Neural progenitor cell (in vitro differentiated cells): ENCODE data around the gene MYOG. TPM values are rescaled to one million over a fixed set of nuclear protein-coding genes. Genes with fewer than 3 reads are reported as not detected.

Experiments used
- DNase-seq: peaks from one replicate; pipeline ENCODE4 v3.0.0-alpha.2; 2016; ENCODE audit warnings: low spot score
- H2AFZ ChIP-seq: fragments of 200-600 bp; sonication (generic); replicated peaks from 2 replicates; pipeline ENCODE4 v1.6.1; 2016; ENCODE audit warnings: antibody characterized with exemption
- H3F3A ChIP-seq: fragments of 200-600 bp; sonication (generic); 2 replicates; pipeline ENCODE4 v1.6.1; 2016; ENCODE audit warnings: antibody characterized with exemption, low read depth
- H3K27ac ChIP-seq: fragments of 200-600 bp; sonication (generic); 2 replicates; pipeline ENCODE4 v1.5.1; 2016; ENCODE audit warnings: mild to moderate bottlenecking
- H3K27me3 ChIP-seq: fragments of 200-600 bp; sonication (generic); 2 replicates; pipeline ENCODE4 v1.6.1; 2016; ENCODE audit warnings: mild to moderate bottlenecking, moderate library complexity
- H3K36me3 ChIP-seq: fragments of 200-600 bp; sonication (generic); 2 replicates; pipeline ENCODE4 v1.5.1; 2016
- H3K4me1 ChIP-seq: fragments of 200-600 bp; sonication (generic); 2 replicates; pipeline ENCODE4 v1.6.1; 2016; ENCODE audit warnings: mixed run types
- H3K4me2 ChIP-seq: fragments of 200-600 bp; sonication (generic); 2 replicates; pipeline ENCODE4 v1.6.1; 2016
- H3K4me3 ChIP-seq: fragments of 200-600 bp; sonication (generic); 2 replicates; pipeline ENCODE4 v1.5.1; 2016
- H3K79me2 ChIP-seq: fragments of 200-600 bp; sonication (generic); 2 replicates; pipeline ENCODE4 v1.6.1; 2016; ENCODE audit warnings: low read depth
- H3K9ac ChIP-seq: fragments of 200-600 bp; sonication (generic); 2 replicates; pipeline ENCODE4 v1.6.1; 2016
- H3K9me3 ChIP-seq: fragments of 200-600 bp; sonication (generic); 2 replicates; pipeline ENCODE4 v1.5.1; 2016; ENCODE audit warnings: low read depth
- H4K20me1 ChIP-seq: fragments of 200-600 bp; sonication (generic); 2 replicates; pipeline ENCODE4 v1.6.1; 2016; ENCODE audit warnings: low read depth
- H3K27ac Mint-ChIP-seq: 3 replicates; pipeline ENCODE4 v1.8.0; 2021; ENCODE audit warnings: mixed read lengths
- H3K27me3 Mint-ChIP-seq: 2 replicates; pipeline ENCODE4 v1.8.0; 2022; ENCODE audit warnings: low read depth, mild to moderate bottlenecking, inconsistent platforms, moderate library complexity, mixed read lengths; ENCODE audit not compliant: insufficient read depth
- H3K36me3 Mint-ChIP-seq: 3 replicates; pipeline ENCODE4 v1.8.0; 2021; ENCODE audit warnings: mixed read lengths
- H3K4me1 Mint-ChIP-seq: 3 replicates; pipeline ENCODE4 v1.8.0; 2021; ENCODE audit warnings: mixed read lengths
- H3K4me3 Mint-ChIP-seq: 3 replicates; pipeline ENCODE4 v1.8.0; 2021; ENCODE audit warnings: mild to moderate bottlenecking, moderate library complexity, mixed read lengths
- H3K9me3 Mint-ChIP-seq: 3 replicates; pipeline ENCODE4 v1.8.0; 2020; ENCODE audit warnings: mixed read lengths
- CTCF ChIP-seq: fragments of 200-600 bp; sonication (generic); IDR thresholded peaks from 2 replicates; pipeline ENCODE4 v1.5.1; 2017; ENCODE audit warnings: antibody characterized with exemption, mild to moderate bottlenecking
- EZH2 ChIP-seq: fragments of 200-600 bp; sonication (generic); IDR thresholded peaks from 2 replicates; pipeline ENCODE4 v1.6.1; 2017; ENCODE audit warnings: antibody characterized with exemption, mild to moderate bottlenecking, moderate library complexity
- EZH2phosphoT487 ChIP-seq: fragments of 200-600 bp; sonication (generic); IDR thresholded peaks from 2 replicates; pipeline ENCODE4 v1.6.1; 2017; ENCODE audit warnings: antibody characterized with exemption
- total RNA-seq: library from RNA; depleted of rRNA; stranded (reverse); fragments of >200 nt; gene quantifications from 2 replicates; pipeline ENCODE4 v1.2.3, GENCODE V29; 2015; ENCODE audit warnings: low replicate concordance

The MYOG gene
- total RNA-seq, 1 donor from 2014 or later: not detected

GRCh38 chr1:203128431-203128715 is 42.6 kb upstream of the MYOG start:
- Histone ChIP-seq H3K4me3 (peak overlapping the region; percentile 39), H3K79me2 (no peaks in the 10 kb centered on the region), H3K4me1 (peaks cover 20% of the 10 kb centered on the region), H3K4me2 (peak overlapping the region; percentile 81), H4K20me1 (peaks cover 3% of the 10 kb centered on the region), H3K27ac (no peak overlapping the region), H3K9me3 (no peaks in the 10 kb centered on the region), H3K27me3 (peaks cover 36% of the 10 kb centered on the region), H2AFZ (peak overlapping the region; percentile 48), H3K9ac (no peak overlapping the region), H3K36me3 (no peaks in the 10 kb centered on the region), H3F3A (peaks cover 9% of the 10 kb centered on the region)
- Mint-ChIP-seq H3K36me3 (peaks cover 2% of the 10 kb centered on the region), H3K9me3 (no peaks in the 10 kb centered on the region), H3K27me3 (peaks cover 14% of the 10 kb centered on the region), H3K27ac (no peak overlapping the region), H3K4me3 (peak overlapping the region; percentile 87), H3K4me1 (peaks cover 50% of the 10 kb centered on the region)
- TF ChIP-seq EZH2: no peak
- no peak for TF ChIP-seq CTCF
- no peak for TF ChIP-seq EZH2phosphoT487
- no peak for DNase-seq

- H3K27ac Mint-ChIP-seq: peak within 1 kb of the TSS; percentile 25
- peaks cover 2% of the 10 kb centered on the region for H3K36me3 Mint-ChIP-seq
- no peak within 1 kb of the TSS for H3K9ac ChIP-seq
- H3K27me3 ChIP-seq: peaks cover 36% of the 10 kb centered on the region
- no peaks in the 10 kb centered on the region for H3K9me3 Mint-ChIP-seq
- peak within 1 kb of the TSS; percentile 39 for H3K4me3 ChIP-seq
- no peak within 1 kb of the TSS for H3K27ac ChIP-seq
- peaks cover 20% of the 10 kb centered on the region for H3K4me1 ChIP-seq
- peaks cover 50% of the 10 kb centered on the region for H3K4me1 Mint-ChIP-seq
- H2AFZ ChIP-seq: peak within 1 kb of the TSS; percentile 48
- peak; percentile 87 for DNase-seq
- no peaks in the 10 kb centered on the region for H3K79me2 ChIP-seq
- TF ChIP-seq CTCF: peak; percentile 33
- TF ChIP-seq EZH2: peak; percentile 26
- TF ChIP-seq EZH2phosphoT487: peak; percentile 36
- H3K36me3 ChIP-seq: no peaks in the 10 kb centered on the region
- H3K9me3 ChIP-seq: no peaks in the 10 kb centered on the region
- peaks cover 9% of the 10 kb centered on the region for H3F3A ChIP-seq
- peak within 1 kb of the TSS; percentile 81 for H3K4me2 ChIP-seq
- H4K20me1 ChIP-seq: peaks cover 3% of the 10 kb centered on the region
- H3K27me3 Mint-ChIP-seq: peaks cover 14% of the 10 kb centered on the region
- peak within 1 kb of the TSS; percentile 87 for H3K4me3 Mint-ChIP-seq
These were observed 42.0 kb upstream of the MYOG start, which contains the start of gene ADORA1 for GRCh38 chr1:203127666-203128430. ADORA1 (plus strand) TSS chr1:203127726; CDS start chr1:203128842, 1,116 bp downstream.

GRCh38 chr1:203126866-203127665 is 41.3 kb upstream of the MYOG start:
- DNase-seq: no peak
- TF ChIP-seq CTCF: no peak
- TF ChIP-seq EZH2phosphoT487: no peak
- TF ChIP-seq EZH2: no peak

More at GRCh38 chr1:203126866-203127665, 41.3 kb upstream of the MYOG start:
- H3K9me3 Mint-ChIP-seq: no peaks in the 10 kb centered on the region
- peaks cover 50% of the 10 kb centered on the region for H3K4me1 Mint-ChIP-seq
- peaks cover 2% of the 10 kb centered on the region for H3K36me3 Mint-ChIP-seq
- Histone ChIP-seq H3K36me3 (no peaks in the 10 kb centered on the region), H3K4me1 (peaks cover 20% of the 10 kb centered on the region), H4K20me1 (peaks cover 3% of the 10 kb centered on the region), H3F3A (peaks cover 9% of the 10 kb centered on the region), H3K27ac (no peak overlapping the region), H3K79me2 (no peaks in the 10 kb centered on the region), H3K9me3 (no peaks in the 10 kb centered on the region), H3K4me3 (peak overlapping the region; percentile 39), H2AFZ (peak overlapping the region; percentile 46), H3K4me2 (peak overlapping the region; percentile 81), H3K9ac (no peak overlapping the region), H3K27me3 (peaks cover 36% of the 10 kb centered on the region)
- H3K27ac Mint-ChIP-seq: peak overlapping the region; percentile 25
- peak overlapping the region; percentile 85 for H3K4me3 Mint-ChIP-seq
- H3K27me3 Mint-ChIP-seq: peaks cover 13% of the 10 kb centered on the region
